IMR-90 (cell line): ENCODE measurements around the gene TWIST2. TPM values are rescaled to one million over a fixed set of nuclear protein-coding genes. Genes with fewer than 3 reads are reported as not detected.

Experiments used
- ATAC-seq: fragments of 200-7000 bp; cut with Tn5 transposase; 2 replicates; pipeline ENCODE4 v1.9.1; 2020; ENCODE audit warnings: low read depth, mild to moderate bottlenecking, moderate library complexity
- BruUV-seq: library from RNA; stranded (reverse); fragments of 400-500 nt; replicated peaks from 2 replicates; lab custom pipeline; 2021; lab: Mats Ljungman, UMichigan
- CTCF ChIA-PET: fragments of 300-600 bp; formaldehyde crosslinking; extraction: SDS; loops from one replicate; lab custom pipeline; 2021; ENCODE audit warnings: antibody characterized with exemption; lab: Yijun Ruan, JAX
- POLR2A ChIA-PET: fragments of 300-600 bp; sonication (Branson Sonifier 250); formaldehyde crosslinking; loops from one replicate; lab custom pipeline; 2022; ENCODE audit warnings: antibody characterized with exemption; ENCODE audit not compliant: unreplicated experiment; lab: Charles Lee
- DNase-seq: peaks from one replicate; pipeline ENCODE4 v3.0.0; 2013
- H2AFZ ChIP-seq: replicated peaks from 2 replicates; pipeline ENCODE3; 2013; ENCODE audit warnings: low read length, mild to moderate bottlenecking; ENCODE audit not compliant: poor library complexity
- H2AK5ac ChIP-seq: 2 replicates; pipeline ENCODE4 v1.6.1; 2013; ENCODE audit warnings: low read depth, low read length, inconsistent platforms
- H2AK9ac ChIP-seq: replicated peaks from 2 replicates; pipeline ENCODE3; 2013; ENCODE audit warnings: mild to moderate bottlenecking, low read depth, low read length, moderate library complexity; ENCODE audit not compliant: poor library complexity
- H2BK120ac ChIP-seq: 2 replicates; pipeline ENCODE4 v1.6.1; 2013; ENCODE audit warnings: low read depth, low read length, inconsistent platforms
- H2BK15ac ChIP-seq: 3 replicates; pipeline ENCODE4 v1.6.1; 2013; ENCODE audit warnings: low read depth, low read length, inconsistent platforms
- H2BK20ac ChIP-seq: 2 replicates; pipeline ENCODE4 v1.6.1; 2013; ENCODE audit warnings: low read depth, mild to moderate bottlenecking, inconsistent platforms, low read length, moderate library complexity
- H2BK5ac ChIP-seq: 2 replicates; pipeline ENCODE4 v1.6.1; 2013; ENCODE audit warnings: mild to moderate bottlenecking, low read depth, low read length, inconsistent platforms; ENCODE audit not compliant: poor library complexity, severe bottlenecking
- H3K14ac ChIP-seq: replicated peaks from 2 replicates; pipeline ENCODE4 v1.6.1; 2013; ENCODE audit warnings: low read depth, low read length, inconsistent platforms
- H3K18ac ChIP-seq: 2 replicates; pipeline ENCODE4 v1.6.1; 2013; ENCODE audit warnings: low read depth, low read length, control low read depth
- H3K23ac ChIP-seq: 2 replicates; pipeline ENCODE4 v1.6.1; 2013; ENCODE audit warnings: low read depth, low read length, inconsistent platforms
- H3K27ac ChIP-seq: 2 replicates; pipeline ENCODE4 v1.5.1; 2013; ENCODE audit warnings: mild to moderate bottlenecking, control low read depth, low read length; ENCODE audit not compliant: insufficient read depth
- H3K27me3 ChIP-seq: 2 replicates; pipeline ENCODE4 v1.6.1; 2013; ENCODE audit warnings: low read length; ENCODE audit not compliant: control insufficient read depth, insufficient read depth
- H3K36me3 ChIP-seq: 2 replicates; pipeline ENCODE4 v1.6.1; 2013; ENCODE audit warnings: low read length, mixed read lengths; ENCODE audit not compliant: control insufficient read depth, insufficient read depth
- H3K4ac ChIP-seq: 2 replicates; pipeline ENCODE4 v1.6.1; 2013; ENCODE audit warnings: low read depth, low read length, inconsistent platforms
- H3K4me1 ChIP-seq: 2 replicates; pipeline ENCODE4 v1.6.1; 2013; ENCODE audit warnings: low read length, mixed read lengths; ENCODE audit not compliant: control insufficient read depth, insufficient read depth
- H3K4me2 ChIP-seq: 2 replicates; pipeline ENCODE4 v1.6.1; 2013; ENCODE audit warnings: low read depth, mild to moderate bottlenecking, control low read depth, low read length, moderate library complexity
- H3K4me3 ChIP-seq: 2 replicates; pipeline ENCODE4 v1.5.1; 2013; ENCODE audit warnings: low read depth, mild to moderate bottlenecking, control low read depth, low read length, moderate library complexity; ENCODE audit not compliant: insufficient read depth
- H3K56ac ChIP-seq: 2 replicates; pipeline ENCODE4 v1.6.1; 2013; ENCODE audit warnings: low read length, inconsistent platforms; ENCODE audit not compliant: insufficient read depth; ENCODE audit errors: extremely low read depth
- H3K79me1 ChIP-seq, 2 experiments: 2 replicates each; pipeline ENCODE4 v1.6.1; 2013; ENCODE audit warnings: low read length in 2 of 2, inconsistent platforms in 1 of 2, low read depth in 1 of 2
- H3K9ac ChIP-seq: 2 replicates; pipeline ENCODE4 v1.6.1; 2013; ENCODE audit warnings: low read depth, low read length, control low read depth
- H3K9me1 ChIP-seq: 2 replicates; pipeline ENCODE4 v1.6.1; 2013; ENCODE audit warnings: low read length, inconsistent platforms; ENCODE audit not compliant: insufficient read depth
- H3K9me3 ChIP-seq: 2 replicates; pipeline ENCODE4 v1.6.1; 2013; ENCODE audit warnings: low read length; ENCODE audit not compliant: control insufficient read depth, insufficient read depth
- H4K20me1 ChIP-seq: 2 replicates; pipeline ENCODE4 v1.6.1; 2013; ENCODE audit warnings: low read length, inconsistent platforms; ENCODE audit not compliant: insufficient read depth
- H4K5ac ChIP-seq: 2 replicates; pipeline ENCODE4 v1.6.1; 2013; ENCODE audit warnings: mild to moderate bottlenecking, low read depth, low read length, control low read depth
- H4K8ac ChIP-seq, 2 experiments: 2 replicates each; pipeline ENCODE4 v1.6.1; 2013; ENCODE audit warnings: low read depth in 2 of 2, low read length in 2 of 2, control low read depth in 1 of 2, inconsistent platforms in 1 of 2
- H4K91ac ChIP-seq: 2 replicates; pipeline ENCODE4 v1.6.1; 2013; ENCODE audit warnings: low read depth, low read length, inconsistent platforms; ENCODE audit not compliant: insufficient read depth
- BHLHE40 ChIP-seq: fragments of 150-350 bp; IDR thresholded peaks from 2 replicates; pipeline ENCODE4 v1.6.1; 2016; ENCODE audit warnings: mild to moderate bottlenecking, low read depth, low read length
- CEBPB ChIP-seq: IDR thresholded peaks from 2 replicates; pipeline ENCODE4 v1.6.1; 2012; ENCODE audit warnings: low read depth, low read length, improper control_type of control experiment
- ELK1 ChIP-seq: fragments of 150-350 bp; IDR thresholded peaks from 2 replicates; pipeline ENCODE4 v1.6.1; 2016; ENCODE audit warnings: low read depth, mild to moderate bottlenecking, low read length, moderate library complexity, borderline replicate concordance
- FOS ChIP-seq: fragments of 150-350 bp; IDR thresholded peaks from 2 replicates; pipeline ENCODE4 v1.6.1; 2016; ENCODE audit warnings: low read depth, low read length
- MAFK ChIP-seq: IDR thresholded peaks from 2 replicates; pipeline ENCODE4 v1.6.1; 2012; ENCODE audit warnings: low read depth, low read length, improper control_type of control experiment
- MAZ ChIP-seq: IDR thresholded peaks from 2 replicates; pipeline ENCODE4 v1.6.1; 2012; ENCODE audit warnings: low read depth, mild to moderate bottlenecking, low read length, improper control_type of control experiment, moderate library complexity, borderline replicate concordance
- NFE2L2 ChIP-seq: fragments of 150-350 bp; IDR thresholded peaks from 2 replicates; pipeline ENCODE4 v1.6.1; 2016; ENCODE audit warnings: low read depth, mild to moderate bottlenecking, low read length
- POLR2A ChIP-seq: IDR thresholded peaks from 2 replicates; pipeline ENCODE4 v1.6.1; 2012; ENCODE audit warnings: mild to moderate bottlenecking, low read depth, low read length
- RAD21 ChIP-seq: IDR thresholded peaks from 2 replicates; pipeline ENCODE4 v1.6.1; 2012; ENCODE audit warnings: low read length, improper control_type of control experiment
- RCOR1 ChIP-seq: IDR thresholded peaks from 2 replicates; pipeline ENCODE4 v1.6.1; 2012; ENCODE audit warnings: mild to moderate bottlenecking, low read length, improper control_type of control experiment; ENCODE audit not compliant: insufficient replicate concordance
- RFX5 ChIP-seq: IDR thresholded peaks from 2 replicates; pipeline ENCODE4 v1.8.0; 2012; ENCODE audit warnings: low read depth, mild to moderate bottlenecking, low read length, moderate library complexity
- SMC3 ChIP-seq: fragments of 150-350 bp; IDR thresholded peaks from 2 replicates; pipeline ENCODE4 v1.6.1; 2016; ENCODE audit warnings: low read depth, mild to moderate bottlenecking, antibody characterized with exemption, low read length, moderate library complexity
- USF2 ChIP-seq: fragments of 150-350 bp; IDR thresholded peaks from 2 replicates; pipeline ENCODE4 v1.6.1; 2017; ENCODE audit warnings: mild to moderate bottlenecking, antibody characterized with exemption, low read length, low read depth
- WGBS, 2 experiments: methylation state at CpG; one replicate each; pipeline versions ENCODE4 v1.1.5 to v1.1.7; 2013; ENCODE audit warnings: missing lambda C conversion rate in 2 of 2; ENCODE audit not compliant: insufficient read length in 1 of 2; ENCODE audit errors: extremely low coverage in 2 of 2; 5-methylcytosine and 5-hydroxymethylcytosine counted together
- dilution Hi-C: fragments of 300-500 bp; cut with HindIII; formaldehyde crosslinking; loops from one replicate; pipeline ENCODE4 v1.14.3; 2018; ENCODE audit warnings: low sequenced_read_pairs; ENCODE audit not compliant: unreplicated experiment
- in situ Hi-C: fragments of 300-500 bp; cut with MboI; formaldehyde crosslinking; loops from 3 replicates; pipeline ENCODE4 v1.14.3; 2019; ENCODE audit warnings: low sequenced_read_pairs, inconsistent platforms, mixed read lengths
- intact Hi-C: fragments of 100-400 bp; cut with micrococcal nuclease; formaldehyde crosslinking; loops from 2 replicates; pipeline ENCODE4 v1.10.0; 2022
- polyA plus RNA-seq, 3 experiments: library from polyadenylated mRNA; depleted of rRNA; stranded (reverse); fragments of >200 nt; gene quantifications; 2 replicates each; pipeline ENCODE4 v1.2.3, GENCODE V29; 2012; ENCODE audit warnings: low replicate concordance in 1 of 3
- total RNA-seq: library from RNA; depleted of rRNA; stranded (reverse); fragments of >200 nt; gene quantifications from 2 replicates; pipeline ENCODE4 v1.2.3, GENCODE V29; 2012
- TF ChIP-seq, protein P1 (sequence below): conservative IDR thresholded peaks from 2 replicates; pipeline ENCODE4 v1.5.1; 2012; ENCODE audit warnings: mild to moderate bottlenecking, low read depth, low read length, improper control_type of control experiment

TWIST2 gene
- total and polyA plus RNA-seq, 2 of the 4 experiments (the other 2 are of a cell fraction): 9.3 to 33.6 TPM

- Histone ChIP-seq H3K36me3 (no peaks in the 10 kb centered on the region), H4K8ac (peak overlapping the region in 1 of 2 experiments; percentile 36; a peak in 1 of 4 replicates), H2BK5ac (no peak overlapping the region), H2BK120ac (peak overlapping the region; percentile 17; the same call in 1 of the 2 replicates), H3K14ac (no peak overlapping the region), H4K5ac (no peak overlapping the region; the same call in 1 of the 2 replicates), H2BK20ac (no peak overlapping the region), H3K4me1 (0 out of 2 replicates have a peak, but pooled peaks cover 4% of the 10 kb centered on the region), H3K9me1 (no peaks in the 10 kb centered on the region), H3K79me1 (no peaks in the 10 kb centered on the region; a peak in 1 of 4 replicates), H3K27me3 (no peaks in the 10 kb centered on the region; the same call in 1 of the 2 replicates), H2AK5ac (no peak overlapping the region), H2AK9ac (no peak overlapping the region), H4K91ac (no peak overlapping the region), H2AFZ (peak overlapping the region; percentile 45), H4K20me1 (no peaks in the 10 kb centered on the region), H3K27ac (peak overlapping the region; percentile 7; the same call in 1 of the 2 replicates), H3K9me3 (peaks cover 4% of the 10 kb centered on the region; the same call in 1 of the 2 replicates), H3K18ac (no peak overlapping the region), H3K4ac (peak overlapping the region; percentile 3; the same call in 1 of the 2 replicates), H3K4me2 (no peak overlapping the region), H3K4me3 (no peak overlapping the region), H3K56ac (no peak overlapping the region), H2BK15ac (no peak overlapping the region), H3K23ac (no peak overlapping the region), H3K9ac (no peak overlapping the region)
- BruUV-seq: no TSS peak
- ChIA-PET CTCF (no interaction called here), POLR2A (no interaction called here)
- dilution Hi-C loops: no loop called here
- peak; percentile 30 for DNase-seq
- peak; percentile 83 for ATAC-seq
- in situ Hi-C loops: no loop called here
- 35% methylated on average over 2 of the region's 12 CpGs; no CpG with 5 or more reads in 1 of the 2 experiments for WGBS, 2 experiments
- intact Hi-C loops: no loop called here
- no peak for TF ChIP-seq CEBPB
- no peak for TF ChIP-seq NFE2L2
- TF ChIP-seq, protein P1, sequence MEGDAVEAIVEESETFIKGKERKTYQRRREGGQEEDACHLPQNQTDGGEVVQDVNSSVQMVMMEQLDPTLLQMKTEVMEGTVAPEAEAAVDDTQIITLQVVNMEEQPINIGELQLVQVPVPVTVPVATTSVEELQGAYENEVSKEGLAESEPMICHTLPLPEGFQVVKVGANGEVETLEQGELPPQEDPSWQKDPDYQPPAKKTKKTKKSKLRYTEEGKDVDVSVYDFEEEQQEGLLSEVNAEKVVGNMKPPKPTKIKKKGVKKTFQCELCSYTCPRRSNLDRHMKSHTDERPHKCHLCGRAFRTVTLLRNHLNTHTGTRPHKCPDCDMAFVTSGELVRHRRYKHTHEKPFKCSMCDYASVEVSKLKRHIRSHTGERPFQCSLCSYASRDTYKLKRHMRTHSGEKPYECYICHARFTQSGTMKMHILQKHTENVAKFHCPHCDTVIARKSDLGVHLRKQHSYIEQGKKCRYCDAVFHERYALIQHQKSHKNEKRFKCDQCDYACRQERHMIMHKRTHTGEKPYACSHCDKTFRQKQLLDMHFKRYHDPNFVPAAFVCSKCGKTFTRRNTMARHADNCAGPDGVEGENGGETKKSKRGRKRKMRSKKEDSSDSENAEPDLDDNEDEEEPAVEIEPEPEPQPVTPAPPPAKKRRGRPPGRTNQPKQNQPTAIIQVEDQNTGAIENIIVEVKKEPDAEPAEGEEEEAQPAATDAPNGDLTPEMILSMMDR: no peak
- TF ChIP-seq MAZ: no peak
- no peak for TF ChIP-seq MAFK
- no peak for TF ChIP-seq ELK1
- TF ChIP-seq POLR2A: no peak
- TF ChIP-seq RAD21: no peak
- TF ChIP-seq FOS: no peak
- TF ChIP-seq SMC3: no peak
- TF ChIP-seq BHLHE40: no peak
- TF ChIP-seq RFX5: no peak
- no peak for TF ChIP-seq USF2
- TF ChIP-seq RCOR1: no peak
Measured at GRCh38 chr2:238929242-238930081, 81.6 kb downstream of the TWIST2 start.
